NCI-H510A treated with DMSO at 0.1 percent for 48 hours (cell line): ENCODE results near the gene XKR3.
"Not testable (repeated sequence)": the region's sequence is repeated elsewhere in the genome, so short reads cannot be mapped to it uniquely, and the experiment has no call there.

Experiments used
- DNase-seq: peaks from one replicate; lab custom pipeline; 2025; lab: John Stamatoyannopoulos, UW

Gene XKR3

DNA sequence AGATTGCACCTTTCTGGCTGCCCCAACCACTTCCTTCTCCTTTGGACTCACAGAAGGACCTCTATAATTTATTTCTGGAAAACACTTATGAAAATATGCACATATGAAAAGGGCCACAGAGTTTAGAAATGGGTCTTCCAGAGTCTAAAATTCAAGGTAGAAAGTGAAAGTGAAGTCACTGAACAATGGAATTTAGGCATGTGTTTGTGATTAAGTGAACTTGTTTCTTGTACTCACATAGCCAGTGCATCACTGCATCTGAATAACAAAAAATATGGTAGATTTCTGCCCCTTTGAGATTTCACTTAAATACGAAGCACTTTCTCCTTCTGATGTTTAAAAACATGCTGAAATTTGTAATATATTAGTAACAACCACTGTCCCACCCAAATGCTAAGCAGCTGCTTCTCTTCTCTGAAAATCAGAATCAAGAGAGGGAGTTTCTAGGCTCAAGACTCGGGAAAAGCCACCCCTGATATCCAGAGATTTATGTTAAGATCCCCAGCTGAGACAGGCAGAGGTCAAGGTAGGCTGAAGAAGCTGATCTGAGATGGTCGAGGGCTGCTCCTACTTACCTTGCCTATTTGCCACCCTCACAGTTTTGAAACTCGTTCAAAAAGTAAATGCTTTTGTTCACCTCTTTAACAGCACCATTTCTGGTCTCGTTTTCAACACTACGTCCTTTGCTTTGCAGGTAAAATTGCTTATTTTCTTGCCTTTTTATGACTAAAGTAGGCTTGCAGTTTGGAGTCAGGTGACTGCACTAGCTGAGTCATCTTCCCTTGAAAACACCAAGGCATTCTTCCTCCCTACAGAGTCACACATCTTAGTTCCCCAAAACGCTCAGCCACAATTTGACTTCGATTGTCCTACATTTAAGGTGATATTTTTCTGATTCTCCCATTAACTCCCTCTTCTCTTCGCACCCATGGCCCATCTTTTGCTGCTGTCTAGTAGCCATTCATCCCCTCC is at the start of gene XKR3:
TSS of gene XKR3 (minus strand) at position 696 of the 972 bp plus-strand sequence. CDS start 17,338 bp downstream, outside the sequence.
- DNase-seq, result no peak

DNA sequence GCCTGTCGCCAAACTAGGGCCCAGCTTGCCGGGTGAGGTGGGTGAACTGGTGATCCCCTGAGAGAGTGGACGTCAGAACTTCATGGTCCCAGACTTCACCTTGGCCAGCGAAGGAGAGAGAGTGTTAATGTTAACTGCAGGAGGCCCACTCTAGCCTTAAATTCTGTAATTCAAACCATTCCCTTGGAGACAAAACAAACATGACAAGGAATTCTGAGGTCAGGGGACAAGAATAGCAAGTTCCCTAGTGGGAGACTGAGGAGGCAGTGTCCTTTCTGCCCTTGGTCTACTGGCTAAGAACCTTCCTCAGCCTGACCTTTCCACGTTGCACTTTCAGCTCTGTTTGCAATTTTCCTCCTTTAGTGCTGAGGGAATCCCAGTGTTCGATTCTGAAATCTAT is 44.4 kb upstream of the XKR3 start:
- DNase-seq, result not testable (repeated sequence)

DNA sequence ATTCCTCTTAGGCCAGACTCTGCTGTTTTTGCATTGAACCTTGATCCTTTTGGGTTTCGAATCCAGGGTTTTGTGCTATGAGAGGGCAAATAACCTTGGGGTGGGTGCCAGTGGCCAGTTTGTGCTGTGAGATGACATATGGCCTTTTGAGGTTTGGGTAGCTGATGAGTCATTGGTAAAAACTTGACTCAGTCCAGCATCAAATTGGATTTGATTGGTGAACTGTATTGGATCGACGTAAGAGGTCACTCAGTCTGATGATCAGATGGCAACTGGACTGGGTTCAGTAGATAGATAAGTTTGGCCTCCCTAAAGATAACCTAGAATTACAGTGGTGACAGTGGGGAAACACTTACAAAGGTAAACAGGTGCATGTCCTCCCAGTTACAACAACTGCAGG is 41.0 kb upstream of the XKR3 start:
- DNase-seq, result no peak

DNA sequence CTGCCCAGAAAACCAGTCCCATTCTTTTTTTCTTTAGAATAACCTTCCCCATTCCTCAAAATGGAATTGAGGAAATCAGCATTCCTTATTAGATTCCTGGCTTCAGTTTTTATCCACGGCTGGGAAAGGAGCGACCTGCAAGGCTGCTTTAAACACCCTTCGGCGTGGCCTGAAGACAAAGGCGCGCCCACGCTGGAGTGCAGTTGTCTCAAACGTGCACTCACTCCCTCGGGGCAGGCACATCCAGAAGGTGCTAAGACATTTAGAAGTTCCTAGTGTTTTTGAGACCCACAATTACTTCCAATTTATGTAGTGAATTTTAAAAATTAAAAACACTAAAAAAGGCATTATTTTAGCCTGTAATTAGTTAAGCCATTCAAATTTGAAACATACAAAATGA is 31.6 kb upstream of the XKR3 start:
- not testable (repeated sequence) for DNase-seq

DNA sequence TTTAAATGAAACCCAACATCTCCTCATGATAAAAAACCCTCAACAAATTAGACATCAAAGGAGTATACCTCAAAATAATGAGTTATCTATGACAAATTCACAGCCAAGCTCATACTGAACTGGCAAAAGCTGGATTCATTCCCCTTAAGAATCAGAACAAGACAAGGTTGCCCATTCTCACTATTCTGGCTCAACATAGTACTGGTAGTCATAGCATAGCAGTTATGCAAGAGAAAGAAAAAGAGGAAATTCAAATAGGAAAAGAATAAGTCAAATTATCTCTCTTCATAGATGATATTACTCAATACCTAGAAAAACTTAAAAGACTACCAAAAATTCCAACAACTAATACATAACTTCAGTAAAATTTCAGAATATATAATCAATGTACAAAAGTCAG is 29.4 kb upstream of the XKR3 start:
- no peak for DNase-seq

DNA sequence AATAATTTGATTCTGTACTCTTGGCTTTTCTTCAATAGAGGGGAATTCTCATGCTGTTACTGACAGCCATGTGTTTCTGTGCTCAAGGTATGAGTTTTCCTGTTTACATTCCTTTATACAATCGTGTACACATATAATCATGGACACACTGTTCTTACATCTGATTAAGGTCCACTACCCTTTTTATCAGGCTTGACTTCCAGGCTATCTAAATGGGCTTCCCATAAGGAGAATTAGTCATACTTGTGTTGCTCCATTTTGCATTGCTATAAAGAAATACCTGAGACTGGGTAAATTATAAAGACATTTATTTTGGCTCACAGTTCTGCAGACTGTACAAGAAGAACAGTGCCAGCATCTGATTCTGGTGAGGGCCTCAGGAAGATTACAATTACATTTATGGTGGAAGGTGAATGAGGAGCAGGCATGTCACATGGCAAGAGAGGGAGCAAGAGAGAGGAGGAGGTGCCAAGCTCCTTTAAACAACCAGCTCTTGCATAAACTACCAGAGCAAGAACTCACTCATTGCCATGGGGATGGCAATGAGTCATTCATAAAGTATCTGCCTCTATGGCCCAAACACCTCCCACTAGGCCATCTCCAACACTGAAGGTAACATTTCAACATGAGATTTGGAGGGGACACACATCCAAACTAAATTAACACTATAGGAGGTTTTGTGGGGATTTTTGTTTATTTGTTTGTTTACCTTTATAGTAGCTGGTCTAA is 26.2 kb upstream of the XKR3 start:
- DNase-seq, result not testable (repeated sequence)

DNA sequence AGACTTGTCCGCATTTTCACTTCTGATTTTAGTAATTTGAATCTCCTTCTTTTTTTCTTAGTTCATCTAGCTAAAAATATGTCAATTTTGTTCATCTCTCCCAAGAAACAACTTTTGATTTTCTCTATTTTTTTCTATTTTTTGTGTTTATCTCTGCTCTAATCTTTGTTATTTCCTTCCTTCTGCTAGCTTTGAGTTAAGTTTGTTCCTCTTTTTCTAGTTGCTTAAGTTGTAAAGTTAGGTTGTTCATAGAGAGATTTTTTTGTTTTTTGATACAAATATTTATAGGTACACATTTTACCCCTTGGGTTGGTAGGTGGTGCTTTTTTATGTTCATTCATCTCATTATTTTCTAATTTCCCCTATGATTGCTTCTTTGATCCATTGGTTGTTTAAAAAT is 22.1 kb upstream of the XKR3 start:
- DNase-seq, result no peak

DNA sequence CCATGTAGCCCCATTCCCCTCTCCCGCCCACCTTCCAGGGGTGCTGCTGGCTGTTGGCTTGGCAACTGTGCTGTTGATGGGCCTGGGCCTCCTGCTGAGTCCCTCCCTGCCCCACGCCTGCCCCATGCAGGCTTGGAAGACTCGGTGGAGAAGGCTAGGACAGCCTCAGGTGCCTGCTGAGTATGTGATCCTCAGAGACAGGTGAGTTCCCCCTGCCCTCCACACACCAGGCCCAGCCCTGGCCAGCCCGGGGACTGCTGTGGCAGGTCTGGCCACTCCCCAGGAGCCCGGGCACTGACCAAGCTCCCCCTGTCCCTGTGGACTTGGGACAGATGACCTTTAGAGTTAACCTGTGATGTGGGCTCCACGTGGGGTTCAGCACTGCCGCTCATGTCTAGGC is 20.7 kb upstream of the XKR3 start:
- DNase-seq, result no peak

DNA sequence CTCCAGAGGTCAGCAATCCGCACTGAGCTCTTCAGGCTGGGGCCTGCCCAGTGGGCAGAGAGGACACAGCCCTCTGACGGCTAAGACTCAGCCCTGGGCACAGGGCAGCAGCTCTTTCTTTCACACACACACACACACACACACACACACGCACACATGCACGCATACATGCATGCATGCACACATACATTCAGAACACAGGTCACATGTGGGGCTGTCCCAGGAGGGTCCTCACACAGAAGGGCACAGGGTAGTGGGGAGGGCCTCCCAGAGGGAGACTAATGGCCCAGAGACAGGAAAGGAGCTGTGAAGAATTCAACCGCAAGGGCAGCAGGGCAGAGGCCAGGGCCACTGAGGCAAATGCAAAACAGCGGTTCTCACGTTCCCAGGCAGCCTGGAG is 20.3 kb upstream of the XKR3 start:
- DNase-seq, result no peak

DNA sequence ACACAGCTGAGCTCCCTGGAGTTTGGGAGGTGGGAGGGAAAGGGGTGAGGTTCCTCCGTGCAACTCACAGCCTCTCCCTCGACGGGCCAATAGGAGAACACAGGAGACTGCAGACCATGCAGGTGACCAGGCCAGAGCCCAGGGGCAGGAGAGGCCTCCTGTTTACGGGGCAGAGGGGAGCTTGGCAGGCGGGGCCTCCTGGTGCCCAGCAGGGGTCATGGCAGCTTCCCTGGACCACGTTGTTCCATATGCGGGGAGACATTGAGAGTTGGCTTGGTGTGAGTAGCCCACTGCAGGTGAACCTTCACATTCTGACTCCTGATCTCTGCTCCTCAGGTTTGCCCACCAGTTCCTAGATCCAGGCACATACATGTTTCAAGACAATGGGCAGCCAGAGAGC is 19.3 kb upstream of the XKR3 start:
- DNase-seq, result no peak

DNA sequence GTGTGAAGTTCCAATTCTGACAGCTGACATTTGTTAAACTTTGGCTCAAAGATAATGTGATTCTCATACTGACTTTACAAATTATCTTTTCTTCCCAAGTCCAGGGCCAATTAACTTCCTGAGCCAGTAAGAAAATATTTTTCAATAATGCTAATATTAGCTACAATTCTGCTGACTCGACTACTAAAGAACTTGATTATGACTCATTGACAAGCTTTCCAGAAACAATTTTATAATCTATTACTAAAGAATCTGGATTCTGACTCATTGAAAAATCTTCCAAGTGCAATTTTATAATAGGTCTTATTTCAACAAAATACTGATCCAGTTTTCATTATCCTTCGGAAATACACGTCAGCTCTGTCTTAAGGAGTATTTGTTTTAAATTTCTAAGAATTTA is 12.9 kb upstream of the XKR3 start:
- DNase-seq, result no peak

DNA sequence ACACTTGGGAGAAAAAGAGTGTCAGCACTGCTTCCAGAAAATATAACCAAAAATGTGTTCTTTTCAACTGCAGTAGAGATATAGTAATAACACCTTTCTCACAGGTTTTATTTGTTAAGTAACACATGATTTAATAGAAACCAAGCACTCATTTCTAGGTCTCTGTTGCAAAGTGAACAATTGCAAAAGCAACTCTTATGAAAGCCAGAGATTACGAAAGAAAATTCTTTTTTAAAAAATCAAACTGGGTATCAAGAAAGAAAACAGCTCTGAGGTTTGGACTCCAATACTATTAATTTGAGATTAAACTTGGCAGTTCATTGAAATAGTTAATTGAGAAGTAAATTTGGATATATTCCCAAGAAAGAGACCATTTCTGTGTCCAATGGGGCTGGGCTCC is 9.8 kb upstream of the XKR3 start:
- no peak for DNase-seq

DNA sequence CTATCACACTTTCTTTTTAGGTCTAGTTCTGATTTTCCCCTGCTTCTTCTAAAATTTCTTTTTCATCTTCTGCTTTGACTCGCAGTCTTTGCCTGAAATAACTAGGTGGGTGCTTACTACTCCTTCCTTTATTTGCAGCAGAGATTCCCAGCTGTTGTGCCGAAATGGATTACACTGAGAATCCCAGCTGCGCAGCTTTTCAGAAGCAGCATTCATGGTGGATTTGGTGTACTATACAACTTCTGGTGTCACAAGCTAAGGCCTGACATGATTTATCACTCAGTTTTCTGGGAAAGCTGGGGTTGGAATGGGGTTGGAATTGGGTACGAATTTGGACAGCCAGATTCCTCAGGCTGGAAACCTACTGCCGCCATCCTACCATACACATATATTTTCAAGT is 6.0 kb upstream of the XKR3 start:
- DNase-seq, result no peak

DNA sequence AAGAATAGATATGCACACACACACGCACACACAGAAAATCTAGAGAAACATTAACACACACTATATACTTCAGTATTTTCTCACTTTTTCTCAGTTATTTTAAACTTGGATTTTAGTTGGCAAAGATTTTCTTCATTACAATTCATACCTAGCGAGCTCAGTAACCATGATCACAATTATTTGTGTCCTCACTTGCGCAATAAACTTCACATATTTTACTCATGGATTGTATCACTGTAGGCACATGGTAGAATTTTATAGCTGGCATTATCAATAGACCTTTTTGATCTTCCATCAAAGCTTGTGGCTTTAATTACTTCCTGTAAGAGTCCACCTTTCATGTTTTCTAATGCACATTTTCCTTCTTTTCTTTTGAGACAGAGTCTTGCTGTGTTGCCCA is 4.8 kb upstream of the XKR3 start:
- DNase-seq, result no peak

DNA sequence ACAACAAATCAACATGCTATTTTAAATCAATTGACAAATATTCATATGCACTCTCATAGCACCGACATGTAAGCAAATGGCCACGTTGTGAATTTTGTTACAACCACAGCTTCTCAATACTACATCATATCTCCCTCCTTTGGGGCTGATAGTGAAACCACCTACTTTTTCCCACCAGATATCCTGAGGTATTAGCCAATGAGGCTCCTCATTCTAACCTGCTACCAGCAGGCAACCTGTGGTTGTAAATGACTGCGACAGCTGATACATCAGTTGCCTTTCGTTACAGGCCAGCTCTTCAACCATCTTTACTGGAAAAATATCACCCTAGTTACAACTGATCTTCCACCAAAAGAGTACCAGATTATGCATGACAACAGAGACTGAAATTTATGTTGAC is 3.7 kb upstream of the XKR3 start:
- no peak for DNase-seq

DNA sequence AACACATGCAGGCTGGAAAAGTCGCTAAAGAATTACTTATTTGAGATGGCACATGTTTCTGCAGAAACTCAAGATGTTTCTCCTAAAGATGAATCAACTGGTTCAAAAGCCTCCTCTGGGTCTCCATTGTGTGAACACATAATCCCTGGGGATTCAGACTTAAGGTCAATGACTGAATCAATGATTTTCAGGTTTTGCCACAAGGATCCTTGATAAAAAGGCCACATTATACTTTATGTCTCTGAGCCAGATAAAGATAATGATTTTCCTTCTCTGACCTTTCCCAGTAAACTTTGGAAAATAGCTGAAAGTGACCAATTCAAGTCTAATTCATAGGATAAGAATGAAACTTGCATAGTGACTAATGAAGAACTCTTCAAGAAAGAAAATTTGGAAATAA is 2.3 kb upstream of the XKR3 start:
- DNase-seq, result no peak

DNA sequence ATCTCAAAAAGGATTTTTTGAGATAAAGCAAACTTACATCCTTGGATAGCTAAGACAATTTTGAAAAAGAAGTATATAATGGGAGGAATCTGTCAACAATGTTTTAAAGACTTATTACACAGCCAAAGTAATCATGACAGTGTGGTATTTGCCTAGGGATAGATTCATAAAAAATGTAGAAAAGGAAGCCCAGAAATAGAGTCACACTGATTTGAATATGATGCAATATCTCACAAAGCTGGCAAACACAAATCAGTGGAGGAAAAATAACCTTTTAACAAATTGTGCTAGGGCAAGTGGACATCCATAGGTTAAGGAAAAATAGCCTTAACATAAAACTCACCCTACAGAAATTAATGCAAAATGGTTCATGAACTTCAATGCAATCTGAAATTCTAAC is 6.0 kb downstream of the XKR3 start:
- DNase-seq, result no peak

DNA sequence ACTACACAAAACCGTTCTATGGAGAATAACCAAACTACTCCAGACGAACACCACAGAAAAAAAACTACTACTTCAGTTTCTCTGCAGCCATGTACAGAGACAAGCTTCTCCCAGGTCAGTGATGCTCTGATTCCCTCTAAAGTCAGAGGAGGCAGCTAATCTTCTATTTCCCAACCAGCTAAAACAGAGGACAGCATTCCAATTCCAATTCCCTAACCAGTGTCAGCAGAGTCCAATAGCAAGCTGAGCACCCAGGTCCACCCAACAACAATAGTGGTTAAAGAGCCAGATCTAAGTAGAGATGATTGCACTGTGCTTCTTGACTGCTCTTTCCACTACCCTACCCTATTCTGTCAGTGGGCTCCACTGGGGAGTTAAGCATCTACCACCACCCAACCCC is 6.7 kb downstream of the XKR3 start:
- no peak for DNase-seq

DNA sequence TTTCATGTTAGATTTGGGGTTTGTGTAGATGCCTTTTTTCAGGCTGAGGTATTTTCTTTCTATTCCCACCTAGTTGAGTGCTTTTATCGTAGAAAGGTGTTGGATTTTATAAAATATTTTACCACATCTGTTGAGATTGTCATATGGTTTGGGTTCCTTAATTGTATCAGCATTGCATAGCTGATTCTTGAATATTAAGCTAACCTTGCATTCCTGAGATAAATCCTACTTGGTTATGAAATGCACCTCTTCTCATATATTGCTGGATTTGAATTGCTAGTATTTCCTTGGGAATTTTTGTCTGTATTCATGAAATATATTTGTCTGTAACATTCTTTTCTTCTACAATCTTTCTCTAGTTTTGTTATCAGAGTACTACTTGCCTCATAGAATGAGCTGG is 10.1 kb downstream of the XKR3 start:
- DNase-seq, result no peak

DNA sequence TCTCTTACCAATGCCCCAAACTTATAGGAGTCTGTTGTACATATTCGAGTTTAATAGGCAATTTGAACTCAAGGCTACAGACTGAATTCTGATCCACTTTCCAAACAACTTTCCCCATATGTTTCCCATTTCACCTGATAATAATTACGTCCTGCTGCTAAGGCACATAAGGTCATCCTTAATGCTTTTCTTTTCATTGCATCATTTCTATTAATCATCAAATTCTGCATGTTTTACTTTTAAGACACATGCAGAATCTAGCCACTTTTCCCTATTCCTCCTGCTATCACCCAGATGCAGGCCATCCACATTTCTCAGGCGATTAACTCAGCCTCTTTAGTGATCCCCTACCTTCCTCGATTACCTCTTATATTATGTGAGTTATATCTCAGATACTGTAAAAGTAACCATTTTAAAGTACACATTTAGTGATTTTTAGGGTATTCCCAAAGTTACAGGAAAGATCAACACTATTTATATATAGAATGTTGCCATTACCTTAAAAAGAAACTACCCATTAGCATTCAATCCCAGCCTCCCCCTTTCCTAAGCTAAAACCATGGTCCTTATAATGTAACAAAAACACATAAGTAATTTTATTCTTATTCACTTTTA is 14.9 kb downstream of the XKR3 start:
- DNase-seq, result no peak

DNA sequence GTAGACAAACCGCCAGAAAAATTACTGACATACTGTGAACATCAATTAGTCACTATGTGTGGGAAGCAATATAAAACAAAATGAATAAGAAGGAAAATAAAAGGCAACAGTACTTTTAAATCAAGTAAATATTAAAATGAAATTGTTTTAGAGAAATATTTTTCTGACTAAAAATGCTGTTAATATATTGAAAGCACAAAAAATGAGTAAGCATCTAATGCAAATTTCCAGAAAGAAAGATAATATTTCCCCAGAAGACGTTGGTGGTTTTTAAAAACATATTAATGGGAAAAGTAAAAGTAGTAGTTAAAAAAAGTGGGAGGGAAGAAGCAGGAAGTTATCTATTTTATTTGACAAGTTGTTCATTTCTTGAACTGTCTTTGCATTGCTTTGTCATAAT is 16.5 kb downstream of the XKR3 start:
- DNase-seq, result no peak

DNA sequence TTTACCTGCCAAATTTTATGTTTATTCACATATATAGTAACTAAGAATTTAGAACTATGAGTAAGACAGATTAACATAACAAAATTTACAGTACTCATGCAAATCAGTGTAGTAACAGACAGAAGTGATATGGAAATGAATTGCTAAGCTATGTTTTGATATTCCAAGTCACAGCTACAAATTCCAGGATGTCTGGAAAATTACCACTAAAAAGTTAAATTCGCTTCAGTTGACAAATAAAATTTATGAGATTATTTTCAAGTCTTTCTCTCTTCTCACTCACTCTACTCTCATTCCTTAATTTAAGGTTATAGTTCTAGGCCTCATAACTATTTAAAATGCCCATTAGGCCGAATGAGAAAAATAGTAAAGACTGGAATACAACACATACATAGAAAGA is 18.1 kb downstream of the XKR3 start:
- DNase-seq, result no peak

DNA sequence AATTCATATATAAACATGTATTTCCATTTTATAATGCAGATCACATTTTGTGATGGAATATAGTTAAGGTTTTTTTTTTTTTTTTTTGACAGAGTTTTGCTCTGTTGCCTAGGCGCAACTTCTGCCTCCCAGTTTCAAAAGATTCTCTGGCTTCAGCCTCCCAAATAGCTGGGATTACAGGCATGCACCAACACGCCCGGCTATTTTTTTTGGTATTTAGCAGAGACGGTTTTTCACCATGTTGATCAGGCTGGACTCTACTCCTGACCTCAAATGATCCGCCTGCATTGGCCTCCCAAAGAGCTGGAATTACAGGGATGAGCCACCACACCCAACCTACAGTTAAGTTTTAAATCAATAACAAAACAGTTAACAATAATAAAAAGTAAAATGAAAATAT is 18.8 kb downstream of the XKR3 start:
- DNase-seq, result no peak
